Activated naive CD4-positive, alpha-beta T cell treated with anti-CD3 and anti-CD28 coated beads, Interleukin-2, amount 50 U/mL, for 16 hours (primary cell): ENCODE data around the gene AXIN1.
"Not testable (repeated sequence)": the region's sequence is repeated elsewhere in the genome, so short reads cannot be mapped to it uniquely, and the experiment has no call there.

ENCODE experiments used
- DNase-seq: peaks from one replicate; pipeline ENCODE4 v3.0.0-alpha.2; 2020

The AXIN1 gene

DNA sequence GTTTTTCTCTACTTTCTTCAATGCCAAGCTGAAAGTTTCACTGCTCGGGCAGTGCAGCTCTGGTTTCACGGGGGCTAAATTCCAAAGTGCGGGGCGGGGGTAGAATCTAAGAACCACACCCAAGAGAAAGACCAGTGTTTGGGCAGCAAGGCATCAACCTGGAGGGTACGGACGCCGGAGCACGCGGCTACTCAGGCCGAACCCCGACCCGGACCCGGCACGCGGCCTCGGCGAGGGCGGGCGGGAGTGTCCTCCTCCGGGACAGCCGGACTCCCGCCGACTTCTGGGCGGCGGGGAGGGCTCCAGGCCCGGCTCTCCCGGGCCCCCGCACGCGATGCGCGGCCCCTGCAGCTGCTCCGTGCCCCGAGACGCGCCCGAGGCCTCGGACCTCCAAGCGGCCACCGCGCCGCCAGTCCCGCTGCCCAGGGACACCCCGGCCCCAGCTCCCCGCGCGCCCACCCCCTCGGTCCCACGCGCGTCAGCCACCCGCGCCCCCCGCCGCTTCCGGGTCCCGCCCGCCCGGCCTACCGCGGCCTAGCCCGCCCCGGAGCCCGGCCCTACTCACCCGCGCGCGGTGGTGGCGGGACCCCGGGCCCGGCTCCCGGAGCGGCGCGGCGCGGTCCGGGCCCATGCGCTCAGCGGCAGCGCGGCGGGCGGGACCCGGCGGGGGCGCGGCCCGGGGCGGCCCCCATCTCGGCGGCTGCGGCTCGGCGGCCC is 561 bp downstream of the AXIN1 start:
- DNase-seq: peak; percentile 43

DNA sequence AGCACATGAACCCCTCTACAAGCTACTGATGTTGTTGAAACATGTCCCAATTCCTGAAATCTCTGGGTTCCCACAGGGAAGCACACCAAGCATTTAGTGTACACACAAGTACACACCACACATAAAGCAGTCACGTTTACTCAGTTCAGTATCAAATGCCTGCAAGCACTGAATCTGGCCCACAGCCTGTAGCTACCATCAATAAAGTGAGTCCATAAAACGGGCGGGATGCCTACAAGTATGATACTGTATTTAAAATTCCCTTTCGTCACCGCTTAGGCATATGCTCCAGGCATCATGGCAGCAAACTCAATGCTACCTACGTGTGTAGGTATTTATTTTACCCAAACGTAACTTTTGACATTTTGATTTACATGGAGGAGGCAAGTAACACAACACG is 2.3 kb downstream of the AXIN1 start:
- no peak for DNase-seq

DNA sequence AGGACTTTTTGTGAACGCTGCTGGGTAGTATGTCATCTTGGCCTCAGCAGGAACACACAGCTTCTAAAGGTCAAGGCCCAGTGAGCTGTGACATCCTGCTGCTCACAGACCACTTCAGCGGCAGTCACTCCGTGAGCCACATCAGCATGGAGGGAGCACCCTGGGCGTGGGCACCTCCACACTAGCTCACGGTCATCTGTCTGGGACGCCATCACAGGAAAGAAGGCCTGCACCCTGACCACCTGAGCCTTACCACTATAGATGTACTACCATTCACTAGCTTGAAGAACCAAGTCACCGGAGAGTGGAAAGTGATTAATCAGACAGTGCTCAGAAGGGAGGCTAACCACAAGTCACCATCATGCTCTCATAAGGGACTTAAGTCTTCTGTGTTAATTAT is 3.3 kb downstream of the AXIN1 start:
- DNase-seq: no peak

- DNase-seq: not testable (repeated sequence)
Measured at GRCh38 chr16:348495-348894, 4.0 kb downstream of the AXIN1 start.

DNA sequence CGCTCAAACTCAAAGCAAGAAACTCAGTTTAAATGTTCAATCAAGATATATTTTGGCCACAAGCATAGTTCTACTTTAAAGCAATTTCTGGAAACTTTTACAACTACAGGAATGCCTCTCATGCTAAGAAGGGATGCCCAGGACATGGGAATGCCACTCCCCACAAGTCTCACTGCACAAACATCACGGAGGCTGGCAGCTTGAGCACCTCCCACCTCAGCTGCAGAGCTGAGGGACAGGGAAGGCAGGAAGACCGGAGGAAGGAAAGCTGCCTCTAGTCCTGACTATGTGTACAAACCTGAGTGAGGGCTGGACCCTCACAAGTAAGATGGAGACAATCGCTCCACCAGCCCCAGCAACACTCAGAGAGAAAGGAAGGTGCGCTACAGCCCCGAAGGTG is 5.3 kb downstream of the AXIN1 start:
- no peak for DNase-seq

DNA sequence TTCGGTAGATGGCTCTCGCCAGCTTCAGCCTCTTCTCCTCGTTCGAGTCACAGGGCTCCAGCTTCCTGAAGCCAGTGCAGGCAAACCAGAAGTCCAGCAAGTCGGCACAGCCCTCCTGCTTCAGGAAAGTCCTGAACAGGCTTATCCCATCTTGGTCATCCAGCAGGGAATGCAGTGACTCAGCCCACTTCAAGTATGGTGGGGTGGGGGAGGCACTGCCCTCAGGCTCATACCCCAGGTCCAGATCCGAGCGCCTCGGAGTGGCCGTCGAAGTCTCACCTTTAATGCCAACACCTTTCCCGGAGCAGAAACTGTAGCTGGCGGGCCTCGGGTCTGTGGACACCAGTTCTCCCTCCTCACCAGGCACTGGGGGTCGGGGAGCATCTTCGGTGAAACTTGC is 5.9 kb downstream of the AXIN1 start:
- no peak for DNase-seq

- no peak for DNase-seq
Measured at GRCh38 chr16:345772-346171, 6.8 kb downstream of the AXIN1 start.

- no peak for DNase-seq
Measured at GRCh38 chr16:342455-343213, 9.9 kb downstream of the AXIN1 start.

- DNase-seq: not testable (repeated sequence)
Measured at GRCh38 chr16:341974-342336, 10.6 kb downstream of the AXIN1 start.

DNA sequence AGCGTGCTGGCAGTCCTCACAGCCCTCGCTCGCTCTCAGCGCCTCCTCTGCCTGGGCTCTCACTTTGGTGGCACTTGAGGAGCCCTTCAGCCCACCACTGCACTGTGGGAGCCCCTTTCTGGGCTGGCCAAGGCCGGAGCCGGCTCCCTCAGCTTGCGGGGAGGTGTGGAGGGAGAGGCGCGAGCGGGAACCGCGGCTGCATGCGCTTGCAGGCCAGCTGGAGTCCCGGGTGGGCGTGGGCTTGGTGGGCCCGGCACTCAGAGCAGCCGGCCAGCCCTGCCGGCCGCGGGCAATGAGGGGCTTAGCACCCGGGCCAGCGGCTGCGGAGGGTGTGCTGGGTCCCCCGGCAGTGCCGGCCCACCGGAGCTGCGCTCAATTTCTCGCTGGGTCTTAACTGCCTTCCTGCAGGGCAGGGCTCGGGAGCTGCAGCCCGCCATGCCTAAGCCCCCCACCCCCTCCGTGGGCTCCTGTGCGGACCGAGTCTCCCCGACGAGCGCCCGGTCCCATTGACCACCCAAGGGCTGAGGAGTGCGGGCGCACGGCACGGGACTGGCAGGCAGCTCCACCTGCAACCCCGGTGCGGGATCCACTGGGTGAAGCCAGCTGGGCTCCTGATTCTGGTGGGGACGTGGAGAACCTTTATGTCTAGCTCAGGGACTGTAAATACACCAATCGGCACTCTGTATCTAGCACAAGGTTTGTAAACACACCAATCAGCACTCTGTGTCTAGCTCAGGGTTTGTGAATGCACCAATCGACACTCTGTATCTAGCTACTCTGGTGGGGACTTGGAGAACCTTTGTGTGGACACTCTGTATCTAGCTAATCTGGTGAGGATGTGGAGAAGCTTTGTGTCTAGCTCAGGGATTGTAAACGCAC is 11.2 kb downstream of the AXIN1 start:
- DNase-seq: not testable (repeated sequence)

DNA sequence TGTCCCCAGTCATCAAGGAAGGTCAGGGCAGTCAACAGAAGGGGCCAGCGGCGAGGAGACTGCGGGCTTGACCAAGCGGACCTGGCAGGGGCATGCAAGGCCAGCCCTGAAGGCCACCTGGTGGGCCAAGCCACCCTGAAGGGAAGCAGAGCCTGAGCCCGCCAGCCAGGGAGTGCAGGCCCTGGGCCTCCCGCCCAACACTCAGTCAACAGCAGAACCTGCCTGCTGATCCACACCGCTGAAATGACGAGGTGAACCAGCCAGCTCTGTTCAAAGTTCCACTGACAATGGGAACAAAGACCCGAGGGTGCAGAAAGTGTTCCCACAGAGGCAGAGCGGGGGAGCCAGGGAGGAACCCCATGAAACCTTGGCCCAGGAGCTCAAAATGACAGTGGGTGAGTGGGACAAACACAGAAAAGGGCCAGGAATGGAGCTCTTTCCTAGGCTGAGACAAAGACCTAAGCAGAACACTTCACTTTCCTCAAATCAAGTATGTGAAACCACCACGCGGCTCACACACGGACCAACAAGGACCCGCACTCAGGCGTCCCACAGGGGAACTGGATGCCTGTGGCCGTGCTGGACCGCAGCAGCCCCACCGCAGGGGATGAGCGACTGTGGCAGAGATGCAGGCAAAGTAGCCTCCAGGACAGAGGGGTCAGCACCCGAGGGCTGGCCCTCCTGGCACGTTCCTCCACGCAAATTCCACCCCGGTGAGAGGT is 12.0 kb downstream of the AXIN1 start:
- DNase-seq: no peak

DNA sequence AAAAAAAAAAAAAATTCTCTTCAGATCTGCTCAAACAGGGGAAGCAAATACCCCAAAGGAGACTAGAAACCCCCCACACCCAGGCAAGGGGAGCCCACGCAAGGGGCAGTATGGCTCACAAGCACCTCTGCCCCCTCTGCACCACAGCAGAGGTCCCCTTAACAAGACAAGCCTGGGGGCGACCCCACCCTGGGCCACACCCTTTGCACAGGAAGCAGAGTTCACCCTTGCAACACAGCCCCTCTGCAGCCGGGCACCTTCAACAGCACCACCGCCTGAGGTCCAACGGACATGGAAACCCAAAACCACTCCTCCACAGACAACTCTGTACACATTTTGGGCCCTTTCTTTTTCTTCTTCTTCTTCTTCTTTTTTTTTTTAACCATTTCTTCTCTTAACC is 12.8 kb downstream of the AXIN1 start:
- no peak for DNase-seq

- no peak for DNase-seq
Measured at GRCh38 chr16:337975-338575, 14.4 kb downstream of the AXIN1 start.

DNA sequence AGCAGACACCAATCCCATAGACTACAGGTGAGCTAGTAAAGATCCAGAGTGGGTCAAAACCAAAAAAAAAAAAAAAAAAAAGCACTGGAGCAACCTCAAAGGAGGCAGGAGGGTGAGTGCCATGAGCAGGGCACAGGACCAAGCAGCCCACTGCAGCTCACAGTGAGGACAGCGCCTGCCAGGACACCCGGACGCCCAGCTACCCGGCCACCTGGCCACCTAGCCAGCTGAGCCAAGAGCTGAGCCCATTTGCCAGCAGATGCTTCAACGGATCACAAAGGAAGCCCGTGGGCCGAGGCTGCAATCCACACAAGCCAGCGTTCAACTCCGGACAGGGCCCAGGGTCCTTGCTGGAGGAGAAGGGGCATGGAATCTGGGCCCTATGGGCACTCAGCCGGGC is 15.1 kb downstream of the AXIN1 start:
- DNase-seq: no peak

DNA sequence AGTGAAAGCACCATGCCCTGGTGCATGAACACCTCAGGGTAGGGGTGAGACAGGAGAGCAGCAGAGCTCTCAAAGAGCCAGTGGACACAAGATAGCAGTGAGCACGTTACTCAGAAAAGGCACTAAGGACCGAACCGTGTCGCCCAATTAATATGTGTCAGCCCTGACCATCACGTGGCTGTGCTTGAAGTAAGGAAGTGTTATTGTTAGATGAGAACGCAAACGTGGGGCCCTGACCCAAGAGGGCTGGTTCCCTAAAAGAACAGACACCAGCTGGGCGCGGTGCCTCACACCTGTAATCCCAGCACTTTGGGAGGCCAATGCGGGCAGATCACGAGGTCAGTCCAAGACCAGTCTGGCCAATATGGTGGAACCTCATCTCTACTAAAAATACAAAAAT is 16.3 kb downstream of the AXIN1 start:
- no peak for DNase-seq

- DNase-seq: not testable (repeated sequence)
Measured at GRCh38 chr16:334861-335632, 17.5 kb downstream of the AXIN1 start.

GRCh38 chr16:334164-334832 is 18.2 kb downstream of the AXIN1 start:
- DNase-seq: not testable (repeated sequence)

GRCh38 chr16:333406-334094 is 19.0 kb downstream of the AXIN1 start:
- DNase-seq: no peak

DNA sequence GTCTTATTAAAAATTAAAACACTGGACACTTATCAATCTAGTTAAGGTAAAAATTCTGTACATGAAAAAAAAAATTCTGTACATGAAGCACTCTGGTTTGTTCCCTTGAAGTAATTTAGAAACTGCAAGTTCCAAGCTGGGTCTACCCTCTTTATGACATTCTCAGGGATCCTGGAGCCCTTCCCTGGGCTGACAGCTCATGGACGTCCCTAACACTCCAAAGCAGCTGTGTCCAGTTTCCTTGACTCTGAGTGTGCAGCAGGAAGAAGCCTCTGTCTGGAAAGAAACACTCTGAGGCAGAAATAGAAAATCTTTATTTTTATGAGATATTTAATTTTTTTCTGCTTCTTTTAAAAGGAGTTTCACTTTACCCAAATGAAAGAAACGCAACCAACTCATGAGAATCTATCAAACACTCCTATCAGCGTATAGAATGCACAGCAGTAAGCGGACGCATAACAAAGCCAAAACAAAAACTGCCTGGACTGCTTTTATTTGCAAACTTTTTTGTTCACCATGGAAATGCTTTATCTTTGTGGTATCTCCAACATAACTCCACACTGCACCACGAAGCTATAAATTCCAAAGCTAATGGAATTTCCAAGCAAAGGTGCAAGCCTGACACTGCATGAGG is 21.2 kb downstream of the AXIN1 start:
- DNase-seq: not testable (repeated sequence)

DNA sequence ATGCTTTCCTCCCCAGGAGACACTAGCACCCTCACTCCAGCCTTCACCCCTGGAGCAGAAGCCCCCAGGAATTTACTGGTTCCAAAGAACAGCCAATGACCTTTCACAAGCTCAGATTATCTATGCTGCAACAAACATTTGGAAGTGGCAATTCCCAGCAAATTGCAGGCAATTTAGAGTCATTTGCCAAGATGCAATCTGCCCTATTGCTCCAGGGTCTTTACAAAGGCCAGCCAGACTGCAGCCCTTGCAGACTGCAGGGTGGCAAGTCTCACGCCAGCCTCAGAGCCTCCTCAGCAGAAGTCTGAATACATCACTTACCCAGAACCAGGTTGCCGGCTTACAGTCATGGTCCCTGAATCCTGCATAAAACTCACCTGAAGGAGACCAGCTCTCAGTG is 21.8 kb downstream of the AXIN1 start:
- DNase-seq: no peak
